ENCODE data around the gene XXYLT1.

XXYLT1 gene

DNA sequence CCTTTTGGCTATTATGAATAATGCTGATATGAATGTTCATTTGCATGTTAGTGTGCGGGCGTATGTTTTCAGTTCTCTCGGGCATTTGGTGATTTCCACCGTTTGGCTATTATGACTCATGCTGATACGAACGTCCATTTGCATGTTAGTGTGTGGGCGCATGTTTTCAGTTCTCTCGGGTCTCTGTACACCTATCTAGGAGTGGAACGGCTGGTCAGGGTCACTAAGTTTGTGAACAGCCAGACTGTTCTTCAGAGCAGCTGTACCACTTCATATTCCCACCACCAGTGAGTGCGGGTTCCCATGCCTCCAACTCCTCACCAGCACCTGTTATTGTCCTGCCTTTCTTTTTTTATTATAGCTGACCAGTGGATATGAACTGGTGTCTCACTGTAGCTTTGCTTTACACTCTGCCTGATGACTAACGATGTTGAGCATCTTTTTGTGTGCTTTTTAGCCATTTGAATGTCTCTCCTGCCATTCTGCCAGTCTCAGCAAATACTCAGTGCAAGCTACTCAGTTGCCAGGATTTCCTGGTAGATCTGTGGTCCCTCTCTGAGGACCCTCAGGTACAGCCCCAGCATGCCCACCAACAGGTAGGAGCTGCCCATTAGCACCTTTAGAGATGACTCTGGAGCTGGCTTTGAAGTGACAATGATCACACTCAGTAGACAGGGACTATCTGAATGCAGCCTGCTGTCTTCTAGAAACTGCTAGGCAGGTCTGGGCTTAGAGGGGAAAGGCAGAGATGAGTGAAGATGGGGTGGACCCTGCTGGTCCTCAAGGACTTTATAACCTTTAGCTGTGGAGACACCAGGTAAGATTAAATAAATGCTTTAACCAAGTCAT, 141.1 kb downstream of the XXYLT1 start:
- peaks cover 11% of the 10 kb centered on the region for H3K36me3 Mint-ChIP-seq
- peaks cover 50% of the 10 kb centered on the region for H3K4me1 Mint-ChIP-seq
- peak; percentile 25 to 71 for DNase-seq (ENCODE audit: low spot score in 2 of 2)
- no peaks in the 10 kb centered on the region for H3K9me3 Mint-ChIP-seq
- ATAC-seq: peak; percentile 83
- H3K4me3 Mint-ChIP-seq: peak overlapping the region; percentile 46
- peak overlapping the region; percentile 84 for H3K27ac Mint-ChIP-seq

DNA sequence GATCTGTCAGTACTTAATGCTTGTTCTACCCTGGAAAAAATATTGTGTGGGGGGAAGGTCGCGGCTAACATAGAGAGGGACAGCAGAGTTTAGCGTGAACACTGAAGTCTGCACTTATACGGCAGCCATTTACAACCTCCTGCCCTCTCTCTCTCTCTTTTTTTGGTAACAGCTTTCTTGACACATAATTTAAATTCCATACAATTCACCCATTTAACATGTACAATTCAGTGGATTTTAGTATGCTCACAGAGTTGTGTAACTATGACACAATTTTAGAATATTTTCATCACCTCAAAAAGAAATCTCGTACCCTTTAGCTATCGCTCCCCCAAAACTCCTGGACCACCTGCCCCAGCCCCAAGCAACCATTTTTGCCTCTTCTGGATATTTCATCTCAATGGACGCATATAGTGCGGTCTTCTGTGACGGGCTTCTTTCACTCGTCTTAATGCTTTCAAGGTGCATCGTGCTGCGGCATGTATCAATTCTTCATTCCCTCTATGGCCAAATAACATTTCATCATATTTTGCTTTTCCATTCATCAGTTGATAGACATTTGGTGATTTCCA, 141.8 kb downstream of the XXYLT1 start:
- peaks cover 11% of the 10 kb centered on the region for H3K36me3 Mint-ChIP-seq
- peak overlapping the region; percentile 46 for H3K4me3 Mint-ChIP-seq
- peak overlapping the region; percentile 84 for H3K27ac Mint-ChIP-seq

DNA sequence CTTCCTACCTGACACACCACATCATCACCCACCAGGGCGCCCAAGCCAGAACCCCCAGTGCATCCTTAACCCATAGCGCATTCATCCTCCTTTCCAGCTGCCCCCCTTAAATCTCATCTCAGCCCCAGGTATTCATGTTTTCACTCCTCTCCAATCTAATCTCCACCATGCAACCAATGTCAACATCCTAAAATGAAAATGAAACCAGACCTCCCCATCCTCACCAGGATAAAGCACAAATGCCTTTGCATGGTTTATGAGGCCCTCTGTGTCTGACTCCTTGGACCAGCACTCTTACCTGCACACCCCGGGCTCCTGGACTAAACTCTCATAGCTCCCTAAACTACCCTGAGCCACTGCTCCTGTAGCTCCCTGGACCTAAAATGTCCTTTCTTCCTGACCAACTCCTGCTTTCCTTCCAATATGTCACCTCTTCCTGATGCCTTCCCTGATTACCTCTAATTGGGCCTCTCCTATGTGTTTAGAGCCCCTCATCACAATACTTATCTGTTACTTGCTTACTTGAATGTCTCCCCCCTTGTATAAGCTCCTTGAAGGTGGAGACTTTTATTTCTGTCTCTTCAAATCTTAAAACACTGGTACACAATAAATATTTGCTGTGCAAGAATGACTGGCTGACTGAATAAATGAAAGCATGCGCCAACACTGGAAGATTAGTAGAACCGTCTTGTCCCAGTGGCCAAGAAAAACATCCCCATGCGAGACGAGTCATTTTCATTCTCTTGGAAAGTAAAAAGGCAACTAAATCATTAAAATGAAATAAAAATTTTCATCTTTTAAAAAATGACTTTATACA, 142.5 kb downstream of the XXYLT1 start:
- ATAC-seq: no peak
- H3K9me3 Mint-ChIP-seq: no peaks in the 10 kb centered on the region
- peaks cover 11% of the 10 kb centered on the region for H3K36me3 Mint-ChIP-seq
- H3K27ac Mint-ChIP-seq: peak overlapping the region; percentile 84
- peak overlapping the region; percentile 7 for H3K4me3 Mint-ChIP-seq
- no peak for DNase-seq (ENCODE audit: low spot score in 2 of 2)
- peaks cover 47% of the 10 kb centered on the region for H3K4me1 Mint-ChIP-seq

More for the DNA sequence above, 141.8 kb downstream of the XXYLT1 start:
- DNase-seq (ENCODE audit: low spot score in 2 of 2) (peak in 1 of 2 donors; percentile 57), ATAC-seq (no peak)
- peaks cover 50% of the 10 kb centered on the region for H3K4me1 Mint-ChIP-seq
- H3K9me3 Mint-ChIP-seq: no peaks in the 10 kb centered on the region

DNA sequence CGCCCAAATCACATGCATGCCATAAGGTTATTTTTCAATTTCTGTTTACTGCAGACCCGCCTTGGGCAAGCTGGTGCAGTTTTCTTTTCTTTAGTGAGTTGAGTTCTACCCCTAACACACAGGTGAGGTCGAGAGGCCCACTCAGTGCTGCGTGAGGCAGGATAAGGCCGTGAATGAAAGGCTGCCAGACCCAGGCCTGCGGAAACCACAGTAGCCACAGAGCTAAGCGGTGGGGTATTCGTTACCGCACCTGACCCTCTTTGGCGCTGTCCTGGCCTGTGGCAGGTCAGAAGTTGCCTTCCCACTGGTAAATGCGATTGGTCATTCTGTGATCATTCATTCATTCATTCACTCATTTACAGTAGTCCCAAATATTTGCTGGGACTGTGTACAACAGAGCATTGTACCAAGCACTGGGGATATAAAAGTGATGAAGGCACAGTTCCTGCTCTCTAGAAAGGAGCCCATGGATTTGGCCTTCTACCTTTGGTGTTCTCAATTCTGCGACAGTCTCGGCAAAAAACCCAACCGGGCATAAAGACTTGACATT, 144.8 kb downstream of the XXYLT1 start:
- H3K4me3 Mint-ChIP-seq: no peak overlapping the region
- no peaks in the 10 kb centered on the region for H3K9me3 Mint-ChIP-seq
- H3K4me1 Mint-ChIP-seq: peaks cover 31% of the 10 kb centered on the region
- H3K27ac Mint-ChIP-seq: peak overlapping the region; percentile 77
- ATAC-seq (no peak), DNase-seq (ENCODE audit: low spot score in 2 of 2) (no peak)
- peaks cover 11% of the 10 kb centered on the region for H3K36me3 Mint-ChIP-seq

DNA sequence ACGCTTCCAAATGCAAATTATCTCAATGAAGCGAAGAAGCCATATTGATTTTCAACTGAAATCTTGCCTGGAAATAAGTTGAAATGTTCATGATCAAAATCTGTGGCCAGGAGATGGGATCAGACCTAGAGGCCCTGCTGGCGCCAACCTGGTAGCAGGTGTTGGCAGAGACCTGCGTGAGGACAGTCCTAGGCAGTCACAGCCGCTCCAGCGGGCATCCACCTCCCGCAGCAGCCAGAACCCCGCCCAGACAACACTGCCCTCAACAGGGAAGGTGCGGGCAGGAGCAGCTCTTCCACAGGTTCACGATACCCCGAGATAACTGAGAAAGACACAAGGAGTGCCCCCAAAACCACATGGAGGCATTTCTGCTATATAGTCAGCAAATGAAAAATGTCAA, 145.3 kb downstream of the XXYLT1 start:
- DNase-seq (ENCODE audit: low spot score in 2 of 2): no peak
- Mint-ChIP-seq H3K4me3 (no peak overlapping the region), H3K36me3 (peaks cover 11% of the 10 kb centered on the region), H3K4me1 (peaks cover 27% of the 10 kb centered on the region), H3K27ac (no peak overlapping the region), H3K9me3 (no peaks in the 10 kb centered on the region)
- no peak for ATAC-seq

DNA sequence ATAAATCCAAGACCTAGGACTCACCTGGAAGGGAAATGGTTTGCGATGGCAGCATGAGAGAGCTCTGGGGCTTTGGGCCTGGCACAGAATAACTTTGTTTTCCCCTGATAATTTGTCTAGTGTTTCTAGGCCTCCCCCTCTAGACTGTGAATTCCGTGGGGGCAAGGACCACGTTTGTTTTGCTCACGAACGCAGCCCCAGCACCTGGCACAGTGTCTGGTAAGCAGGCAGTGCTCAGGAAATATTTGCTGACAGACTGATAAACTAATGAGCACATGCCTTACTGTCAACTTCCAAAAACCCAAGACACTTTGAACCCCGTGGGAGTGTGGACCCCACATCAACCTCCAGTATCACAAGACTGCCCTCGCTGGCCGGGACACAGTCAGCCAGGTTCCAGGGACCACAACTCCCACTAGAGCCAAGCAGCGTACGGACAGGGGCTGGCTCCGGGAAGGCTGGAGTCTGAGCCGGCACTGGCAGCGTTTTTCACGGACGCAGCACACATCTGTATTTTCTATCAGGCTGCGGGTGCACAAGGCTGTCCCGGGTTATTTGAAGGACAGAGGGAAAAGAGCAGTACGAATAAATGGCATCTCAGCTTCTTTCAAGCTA, 146.5 kb downstream of the XXYLT1 start:
- H3K36me3 Mint-ChIP-seq: peaks cover 9% of the 10 kb centered on the region
- peak overlapping the region; percentile 37 for H3K27ac Mint-ChIP-seq
- no peak overlapping the region for H3K4me3 Mint-ChIP-seq
- peaks cover 15% of the 10 kb centered on the region for H3K4me1 Mint-ChIP-seq
- no peaks in the 10 kb centered on the region for H3K9me3 Mint-ChIP-seq
- ATAC-seq: no peak
- no peak for DNase-seq (ENCODE audit: low spot score in 2 of 2)

DNA sequence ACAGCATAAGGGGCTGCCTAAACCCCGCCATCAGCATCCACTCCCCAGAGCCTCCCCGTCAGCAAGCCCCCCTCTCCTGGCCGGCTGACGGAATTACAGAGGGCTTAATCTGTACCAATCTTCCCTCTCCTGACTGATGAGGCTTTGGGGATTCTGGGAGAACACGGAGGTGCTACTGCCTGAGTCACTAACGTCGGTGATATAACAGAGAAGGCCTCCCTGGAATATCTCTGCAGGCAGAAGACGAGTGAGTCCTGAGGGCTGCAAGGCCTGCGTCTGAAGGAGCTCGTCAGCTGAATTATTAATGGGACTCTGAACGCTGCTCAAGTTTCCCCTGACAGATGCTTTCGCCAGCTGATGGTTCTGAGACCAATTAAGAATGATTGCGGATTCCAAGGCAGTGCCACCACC, 147.7 kb downstream of the XXYLT1 start:
- Mint-ChIP-seq H3K27ac (peak overlapping the region; percentile 37), H3K4me1 (peaks cover 4% of the 10 kb centered on the region), H3K9me3 (no peaks in the 10 kb centered on the region), H3K36me3 (peaks cover 6% of the 10 kb centered on the region), H3K4me3 (no peak overlapping the region)
- no peak for ATAC-seq
- no peak for DNase-seq (ENCODE audit: low spot score in 2 of 2)

DNA sequence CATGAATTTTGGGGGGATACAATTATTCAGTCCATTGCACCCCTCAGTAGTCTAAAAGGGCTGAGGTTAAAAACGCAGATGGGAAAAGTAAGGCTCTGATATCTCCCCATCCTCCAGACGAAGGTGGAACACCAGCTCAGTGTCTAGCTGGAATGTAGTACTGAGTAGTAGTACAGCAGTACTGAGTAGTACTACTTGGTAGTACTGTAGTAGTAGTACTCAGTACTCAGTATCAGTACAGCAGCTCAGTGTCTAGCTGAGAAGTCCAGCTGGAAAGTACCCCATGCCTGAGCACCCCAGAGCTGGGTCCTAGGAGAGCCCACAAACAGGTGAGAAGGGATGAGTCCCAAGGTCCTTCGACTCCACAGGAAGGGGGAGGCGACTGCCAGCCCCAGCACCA, 148.7 kb downstream of the XXYLT1 start:
- Mint-ChIP-seq H3K9me3 (no peaks in the 10 kb centered on the region), H3K36me3 (peaks cover 6% of the 10 kb centered on the region), H3K27ac (peak overlapping the region; percentile 70), H3K4me1 (no peaks in the 10 kb centered on the region), H3K4me3 (no peak overlapping the region)
- no peak for DNase-seq (ENCODE audit: low spot score in 2 of 2)
- no peak for ATAC-seq

DNA sequence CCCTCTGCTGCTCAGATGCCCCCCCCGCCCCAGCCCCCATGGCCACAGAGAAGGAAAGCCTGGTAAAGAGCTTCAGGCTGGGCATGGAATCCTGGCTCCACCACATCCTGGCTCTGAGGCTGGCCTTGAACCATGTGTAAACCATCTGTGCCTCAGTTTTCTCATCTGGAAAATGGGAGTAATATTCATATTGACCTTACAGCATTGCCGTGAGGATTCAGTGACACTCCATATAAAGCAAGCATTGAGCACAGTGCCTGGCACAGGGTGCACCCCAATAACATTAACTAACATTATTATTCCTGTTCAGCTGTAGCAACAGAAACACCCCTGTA, 150.7 kb downstream of the XXYLT1 start:
- no peaks in the 10 kb centered on the region for H3K9me3 Mint-ChIP-seq
- H3K4me3 Mint-ChIP-seq: no peak overlapping the region
- DNase-seq (ENCODE audit: low spot score in 2 of 2): no peak
- H3K27ac Mint-ChIP-seq: no peak overlapping the region
- ATAC-seq: no peak
- H3K36me3 Mint-ChIP-seq: no peaks in the 10 kb centered on the region
- no peaks in the 10 kb centered on the region for H3K4me1 Mint-ChIP-seq

DNA sequence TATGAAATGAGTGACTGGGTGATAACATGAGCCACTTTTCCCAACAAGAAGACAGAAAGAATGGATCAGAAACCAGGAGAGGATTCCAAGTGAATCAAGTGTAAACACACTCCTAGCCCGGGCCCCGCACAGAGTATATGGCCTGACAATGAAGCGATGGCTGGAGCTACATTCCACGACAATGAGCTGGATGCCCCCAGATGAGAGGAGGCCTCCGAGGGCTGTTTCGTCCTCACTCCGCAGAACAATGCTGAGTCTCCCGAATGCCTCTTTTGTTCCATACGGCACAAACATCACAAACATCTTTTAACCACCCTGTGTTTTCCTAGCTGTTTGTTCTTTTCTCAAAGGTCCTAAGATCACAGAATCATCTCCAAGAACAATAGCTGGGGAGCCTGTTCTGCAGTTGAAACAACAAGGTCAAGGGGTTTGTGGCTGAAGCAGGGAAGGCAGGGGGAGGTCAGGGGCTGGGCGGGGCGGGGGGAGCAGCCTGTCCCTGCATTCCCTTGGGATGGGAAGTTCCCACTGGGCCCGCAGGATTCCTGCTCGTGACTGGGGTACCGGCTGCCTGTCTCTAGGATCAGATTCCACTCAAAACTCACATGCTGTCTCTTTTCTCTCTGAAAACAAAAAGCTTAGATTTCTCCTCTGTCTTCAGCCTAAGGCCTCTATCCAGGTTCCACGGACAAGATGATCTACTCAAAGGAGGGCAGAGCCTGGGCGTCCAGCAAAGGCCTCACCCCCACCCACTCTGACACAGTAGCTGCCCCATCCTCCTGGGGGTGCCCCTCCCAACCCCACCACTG, 151.3 kb downstream of the XXYLT1 start:
- H3K4me1 Mint-ChIP-seq: no peaks in the 10 kb centered on the region
- DNase-seq (ENCODE audit: low spot score in 2 of 2) (no peak), ATAC-seq (no peak)
- H3K36me3 Mint-ChIP-seq: no peaks in the 10 kb centered on the region
- no peak overlapping the region for H3K27ac Mint-ChIP-seq
- H3K4me3 Mint-ChIP-seq: no peak overlapping the region
- H3K9me3 Mint-ChIP-seq: no peaks in the 10 kb centered on the region

DNA sequence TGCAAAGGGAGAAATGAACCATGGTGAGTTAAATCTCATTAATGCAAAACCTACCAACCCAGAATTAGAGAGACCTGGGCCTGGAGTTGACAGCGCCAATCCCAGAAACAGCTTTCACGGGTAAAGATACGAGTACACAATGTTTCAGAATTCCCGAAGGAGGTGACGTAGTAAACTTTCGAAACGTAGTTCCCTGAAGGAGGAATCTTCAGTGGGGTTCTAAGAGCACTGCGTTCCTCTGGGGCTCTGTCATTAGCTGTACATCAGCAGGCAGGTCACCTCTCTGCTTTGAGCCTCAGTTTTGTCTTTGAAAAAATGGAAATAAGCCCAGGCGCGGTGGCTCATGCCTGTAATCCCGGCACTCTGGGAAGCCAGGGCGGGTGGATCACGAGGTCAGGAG, 152.3 kb downstream of the XXYLT1 start:
- ATAC-seq (no peak), DNase-seq (ENCODE audit: low spot score in 2 of 2) (no peak)
- H3K4me3 Mint-ChIP-seq: no peak overlapping the region
- H3K27ac Mint-ChIP-seq: no peak overlapping the region
- no peaks in the 10 kb centered on the region for H3K9me3 Mint-ChIP-seq
- H3K36me3 Mint-ChIP-seq: no peaks in the 10 kb centered on the region
- no peaks in the 10 kb centered on the region for H3K4me1 Mint-ChIP-seq

DNA sequence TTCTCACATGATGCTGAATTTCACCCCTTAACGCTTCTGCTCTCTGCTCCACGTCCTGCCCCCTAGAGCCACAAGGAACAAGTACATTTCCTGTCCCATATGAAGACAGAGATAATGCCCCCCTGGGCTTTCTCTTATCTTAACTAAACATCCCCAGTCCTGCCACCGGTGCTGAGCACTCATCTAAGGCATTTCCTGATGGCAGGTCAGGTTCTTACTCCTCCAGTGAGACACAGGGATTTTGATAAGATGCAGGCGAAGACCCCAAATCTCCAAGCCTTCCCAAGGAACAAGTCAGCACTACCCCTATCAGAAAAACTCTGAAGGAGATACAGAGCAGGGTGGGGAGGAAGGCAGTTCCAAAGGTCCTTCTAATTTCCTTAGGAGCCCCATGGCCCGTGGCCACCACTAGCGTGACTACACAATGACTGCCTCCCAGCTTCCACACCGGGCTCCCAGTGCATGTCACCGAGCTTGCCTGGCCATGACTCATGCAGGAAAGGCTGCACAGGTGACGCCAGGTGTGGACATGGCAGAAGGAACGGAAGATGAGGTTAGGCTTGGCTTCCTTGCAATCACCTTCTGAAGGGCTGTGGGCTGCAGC, 152.9 kb downstream of the XXYLT1 start:
- Mint-ChIP-seq H3K4me1 (no peaks in the 10 kb centered on the region), H3K27ac (peak overlapping the region; percentile 24), H3K4me3 (no peak overlapping the region), H3K36me3 (no peaks in the 10 kb centered on the region), H3K9me3 (no peaks in the 10 kb centered on the region)
- DNase-seq (ENCODE audit: low spot score in 2 of 2) (no peak), ATAC-seq (no peak)

DNA sequence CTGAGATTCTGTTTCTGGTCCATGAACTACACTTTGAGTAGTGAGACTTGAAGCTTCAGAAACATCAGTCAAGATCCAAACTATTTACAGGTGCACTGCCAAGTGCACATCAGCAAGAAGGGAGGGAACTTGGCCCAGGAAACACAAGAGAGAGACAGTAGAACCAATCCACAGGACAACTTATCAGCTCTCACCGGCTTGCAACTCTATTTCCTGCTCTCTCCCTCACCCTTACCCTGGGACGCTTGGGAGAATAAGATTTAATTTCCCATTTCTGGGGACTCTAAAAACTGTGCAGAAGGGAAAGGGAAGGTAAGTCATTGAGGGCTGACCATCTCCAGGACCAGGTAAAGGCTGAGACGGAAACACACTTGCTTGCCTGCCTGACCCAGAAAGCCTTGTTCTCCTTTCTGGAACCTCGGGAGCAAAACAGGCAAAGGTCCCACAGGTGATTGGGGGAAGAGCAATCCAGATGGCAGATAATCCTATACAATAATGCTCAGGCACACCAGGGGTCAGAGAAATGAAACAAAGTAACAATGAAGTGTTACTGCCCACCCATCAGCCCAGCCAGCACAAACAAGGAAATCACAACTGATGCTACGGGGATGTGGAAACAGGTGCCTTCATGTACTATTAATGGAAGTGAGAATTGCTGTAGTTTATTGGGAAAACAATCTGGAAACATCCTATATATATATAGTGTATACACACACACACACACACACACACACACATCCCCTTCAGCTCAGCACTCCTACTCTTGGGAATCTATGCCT, 154.4 kb downstream of the XXYLT1 start:
- no peak overlapping the region for H3K27ac Mint-ChIP-seq
- no peak overlapping the region for H3K4me3 Mint-ChIP-seq
- ATAC-seq: no peak
- no peaks in the 10 kb centered on the region for H3K4me1 Mint-ChIP-seq
- DNase-seq (ENCODE audit: low spot score in 2 of 2): no peak
- no peaks in the 10 kb centered on the region for H3K9me3 Mint-ChIP-seq
- H3K36me3 Mint-ChIP-seq: no peaks in the 10 kb centered on the region
